A549 (cell line): ENCODE results near the gene STPG4.

ENCODE experiments used
- CTCF ChIP-seq: fragments of >200 bp; sonication (Bioruptor Twin); formaldehyde crosslinking; IDR thresholded peaks from 3 replicates; pipeline ENCODE4 v1.5.1; 2016
- MYC ChIP-seq: IDR thresholded peaks from 2 replicates; pipeline ENCODE4 v1.6.1; 2012; ENCODE audit warnings: mild to moderate bottlenecking, inconsistent platforms, low read length, improper control_type of control experiment, borderline replicate concordance
- POLR2A ChIP-seq: IDR thresholded peaks from 2 replicates; pipeline ENCODE4 v1.6.1; 2012; ENCODE audit warnings: mild to moderate bottlenecking, low read length
- RFX5 ChIP-seq: fragments of 450-650 bp; IDR thresholded peaks from 2 replicates; pipeline ENCODE4 v1.7.1; 2014; ENCODE audit warnings: antibody characterized with exemption, mild to moderate bottlenecking, moderate library complexity

- TF ChIP-seq RFX5 (no peak), CTCF (no peak), MYC (no peak), POLR2A (no peak)
Observed at GRCh38 chr2:47201224-47201623, 46.1 kb upstream of the STPG4 start.
